BLaER1 (cell line): ENCODE measurements around the gene CMSS1.

Experiments used
- H3K27ac ChIP-seq: shearing (Covaris generic); formaldehyde crosslinking; 2 replicates; pipeline ENCODE4 v1.8.1; 2022
- H3K27me3 ChIP-seq: shearing (Covaris generic); formaldehyde crosslinking; 2 replicates; pipeline ENCODE4 v1.8.1; 2022
- H3K36me3 ChIP-seq: shearing (Covaris generic); formaldehyde crosslinking; 2 replicates; pipeline ENCODE4 v1.8.1; 2022
- H3K4me1 ChIP-seq: shearing (Covaris generic); formaldehyde crosslinking; 2 replicates; pipeline ENCODE4 v1.8.1; 2022
- H3K4me2 ChIP-seq: shearing (Covaris generic); formaldehyde crosslinking; 2 replicates; pipeline ENCODE4 v1.8.1; 2022
- H3K4me3 ChIP-seq: shearing (Covaris generic); formaldehyde crosslinking; 2 replicates; pipeline ENCODE4 v1.8.1; 2022
- H3K9ac ChIP-seq: shearing (Covaris generic); formaldehyde crosslinking; 2 replicates; pipeline ENCODE4 v1.8.1; 2022
- H3K9me3 ChIP-seq: shearing (Covaris generic); formaldehyde crosslinking; 2 replicates; pipeline ENCODE4 v1.8.1; 2022
- H4K20me1 ChIP-seq: shearing (Covaris generic); formaldehyde crosslinking; 2 replicates; pipeline ENCODE4 v1.8.1; 2022
- Cebpa-rat ChIP-seq: shearing (Covaris generic); IDR thresholded peaks from 2 replicates; pipeline ENCODE4 v1.8.1; 2022

The CMSS1 gene

GRCh38 chr3:100144255-100144866, 326.7 kb downstream of the CMSS1 start:
- no peak for TF ChIP-seq Cebpa-rat
- H4K20me1 ChIP-seq, result no peaks in the 10 kb centered on the region

GRCh38 chr3:100149130-100149529, 331.5 kb downstream of the CMSS1 start:
- H3K36me3 ChIP-seq, result peaks cover 51% of the 10 kb centered on the region
- H3K4me2 ChIP-seq, result no peak overlapping the region
- no peak overlapping the region for H3K9ac ChIP-seq
- no peak overlapping the region for H3K4me3 ChIP-seq
- H3K27ac ChIP-seq, result no peak overlapping the region
- no peaks in the 10 kb centered on the region for H3K27me3 ChIP-seq
- no peak for TF ChIP-seq Cebpa-rat
- H3K9me3 ChIP-seq, result peaks cover 9% of the 10 kb centered on the region; the same call in 1 of the 2 replicates
- H4K20me1 ChIP-seq, result no peaks in the 10 kb centered on the region
- peaks cover 5% of the 10 kb centered on the region; the same call in 1 of the 2 replicates for H3K4me1 ChIP-seq

More at GRCh38 chr3:100144255-100144866, 326.7 kb downstream of the CMSS1 start:
- Histone ChIP-seq H3K4me3 (no peak overlapping the region), H3K36me3 (peaks cover 29% of the 10 kb centered on the region), H3K4me2 (no peak overlapping the region), H3K9ac (no peak overlapping the region), H3K9me3 (peaks cover 15% of the 10 kb centered on the region), H3K27ac (no peak overlapping the region), H3K27me3 (no peaks in the 10 kb centered on the region), H3K4me1 (peaks cover 6% of the 10 kb centered on the region; the same call in 1 of the 2 replicates)

- Histone ChIP-seq H3K4me3 (no peak overlapping the region), H3K27ac (no peak overlapping the region), H3K9me3 (peaks cover 17% of the 10 kb centered on the region), H3K9ac (no peak overlapping the region), H4K20me1 (no peaks in the 10 kb centered on the region), H3K36me3 (peaks cover 58% of the 10 kb centered on the region), H3K27me3 (no peaks in the 10 kb centered on the region), H3K4me2 (no peak overlapping the region), H3K4me1 (no peaks in the 10 kb centered on the region)
- no peak for TF ChIP-seq Cebpa-rat
Observed at GRCh38 chr3:100149713-100150415, 332.2 kb downstream of the CMSS1 start.

GRCh38 chr3:100150473-100150872, 332.8 kb downstream of the CMSS1 start:
- H3K27ac ChIP-seq, result no peak overlapping the region
- H3K4me2 ChIP-seq, result no peak overlapping the region

GRCh38 chr3:100151024-100151707, 333.5 kb downstream of the CMSS1 start:
- Histone ChIP-seq H3K9ac (no peak overlapping the region), H3K9me3 (peaks cover 30% of the 10 kb centered on the region), H3K36me3 (peaks cover 71% of the 10 kb centered on the region), H3K27ac (no peak overlapping the region), H4K20me1 (no peaks in the 10 kb centered on the region), H3K4me1 (no peaks in the 10 kb centered on the region), H3K4me2 (no peak overlapping the region), H3K27me3 (no peaks in the 10 kb centered on the region), H3K4me3 (no peak overlapping the region)
- no peak for TF ChIP-seq Cebpa-rat

More at GRCh38 chr3:100150473-100150872, 332.8 kb downstream of the CMSS1 start:
- Histone ChIP-seq H3K9ac (no peak overlapping the region), H3K27me3 (no peaks in the 10 kb centered on the region), H3K4me3 (no peak overlapping the region), H3K4me1 (no peaks in the 10 kb centered on the region), H4K20me1 (no peaks in the 10 kb centered on the region), H3K9me3 (peaks cover 23% of the 10 kb centered on the region), H3K36me3 (peaks cover 65% of the 10 kb centered on the region)
- TF ChIP-seq Cebpa-rat, result no peak

GRCh38 chr3:100154171-100154570, 336.5 kb downstream of the CMSS1 start:
- no peaks in the 10 kb centered on the region for H3K4me1 ChIP-seq
- H3K27ac ChIP-seq, result no peak overlapping the region
- peaks cover 45% of the 10 kb centered on the region for H3K9me3 ChIP-seq
- no peak overlapping the region for H3K9ac ChIP-seq
- H3K4me2 ChIP-seq, result no peak overlapping the region
- no peak for TF ChIP-seq Cebpa-rat
- no peak overlapping the region for H3K4me3 ChIP-seq
- H3K36me3 ChIP-seq, result peaks cover 72% of the 10 kb centered on the region
- no peaks in the 10 kb centered on the region for H3K27me3 ChIP-seq
- H4K20me1 ChIP-seq, result no peaks in the 10 kb centered on the region

- no peaks in the 10 kb centered on the region for H4K20me1 ChIP-seq
- H3K27me3 ChIP-seq, result no peaks in the 10 kb centered on the region
- peaks cover 45% of the 10 kb centered on the region for H3K9me3 ChIP-seq
Observed at GRCh38 chr3:100155128-100155527, 337.5 kb downstream of the CMSS1 start.

GRCh38 chr3:100155590-100155989, 337.9 kb downstream of the CMSS1 start:
- Histone ChIP-seq H3K9me3 (peaks cover 45% of the 10 kb centered on the region), H3K27me3 (no peaks in the 10 kb centered on the region), H3K9ac (no peak overlapping the region), H3K27ac (no peak overlapping the region), H3K36me3 (peaks cover 68% of the 10 kb centered on the region), H3K4me1 (no peaks in the 10 kb centered on the region), H3K4me3 (no peak overlapping the region), H4K20me1 (no peaks in the 10 kb centered on the region), H3K4me2 (no peak overlapping the region)
- no peak for TF ChIP-seq Cebpa-rat

More at GRCh38 chr3:100155128-100155527, 337.5 kb downstream of the CMSS1 start:
- no peak overlapping the region for H3K9ac ChIP-seq
- H3K4me1 ChIP-seq, result no peaks in the 10 kb centered on the region
- peaks cover 66% of the 10 kb centered on the region for H3K36me3 ChIP-seq
- H3K4me3 ChIP-seq, result no peak overlapping the region
- H3K4me2 ChIP-seq, result no peak overlapping the region
- no peak for TF ChIP-seq Cebpa-rat
- no peak overlapping the region for H3K27ac ChIP-seq

- no peak for TF ChIP-seq Cebpa-rat
- H3K36me3 ChIP-seq, result peaks cover 70% of the 10 kb centered on the region
- H3K27me3 ChIP-seq, result no peaks in the 10 kb centered on the region
- H3K4me1 ChIP-seq, result no peaks in the 10 kb centered on the region
- H3K4me2 ChIP-seq, result no peak overlapping the region
- H3K4me3 ChIP-seq, result no peak overlapping the region
- no peak overlapping the region for H3K9ac ChIP-seq
- no peaks in the 10 kb centered on the region for H4K20me1 ChIP-seq
- H3K9me3 ChIP-seq, result peaks cover 40% of the 10 kb centered on the region
- H3K27ac ChIP-seq, result no peak overlapping the region
Observed at GRCh38 chr3:100157685-100158084, 340.0 kb downstream of the CMSS1 start.

GRCh38 chr3:100158918-100159330, 341.3 kb downstream of the CMSS1 start:
- Histone ChIP-seq H3K4me1 (no peaks in the 10 kb centered on the region), H3K9me3 (peaks cover 37% of the 10 kb centered on the region), H3K4me2 (no peak overlapping the region), H3K27ac (no peak overlapping the region), H3K9ac (no peak overlapping the region), H3K4me3 (no peak overlapping the region), H3K27me3 (no peaks in the 10 kb centered on the region), H4K20me1 (no peaks in the 10 kb centered on the region), H3K36me3 (peaks cover 64% of the 10 kb centered on the region)
- TF ChIP-seq Cebpa-rat, result no peak
